ENCODE data around the gene FAM8A1. TPM values are rescaled to one million over a fixed set of nuclear protein-coding genes. Genes with fewer than 3 reads are reported as not detected.

FAM8A1 gene
- total and polyA plus RNA-seq, 2 of the 13 experiments (the other 11 are each of a cell fraction or from before 2014, with no cell fraction given), result 30.5 to 34.3 TPM

GRCh38 chr6:17584241-17584803 is 15.8 kb upstream of the FAM8A1 start (continued):
- TF ChIP-seq ZHX1 (CRISPR knock-in tag; IDR thresholded peaks at IDR 0.05; ENCODE audit: low read depth) (no peak), KAT2B (IDR thresholded peaks at IDR 0.05; ENCODE audit: borderline replicate concordance, low read depth, low read length) (no peak), ZNF709 (CRISPR knock-in tag; IDR thresholded peaks at IDR 0.05) (no peak), MAZ (IDR thresholded peaks at IDR 0.05; ENCODE audit: borderline replicate concordance, low read depth, low read length) (0 out of 2 replicates have a peak, but pooled peaks have one; percentile 21), MAZ (CRISPR knock-in tag; IDR thresholded peaks at IDR 0.05; ENCODE audit: low read depth) (no peak), ETS1 (CRISPR knock-in tag; IDR thresholded peaks at IDR 0.05) (no peak), ERF (CRISPR knock-in tag; IDR thresholded peaks at IDR 0.05) (peak; percentile 39; the same call in 1 of the 2 replicates), ZBTB25 (CRISPR knock-in tag; IDR thresholded peaks at IDR 0.05) (no peak), THAP11 (CRISPR knock-in tag; IDR thresholded peaks at IDR 0.05) (no peak), YEATS2 (CRISPR knock-in tag; IDR thresholded peaks at IDR 0.05; ENCODE audit: borderline replicate concordance) (no peak), GMEB1 (CRISPR knock-in tag; IDR thresholded peaks at IDR 0.05; ENCODE audit: borderline replicate concordance) (no peak), ZNF503 (CRISPR knock-in tag; IDR thresholded peaks at IDR 0.05) (no peak), XRCC5 (optimal IDR thresholded peaks at IDR 0.05; ENCODE audit: low read length) (no peak), ZNF234 (CRISPR knock-in tag; conservative IDR thresholded peaks at IDR 0.05) (no peak), NFIC (IDR thresholded peaks at IDR 0.05; ENCODE audit: low read length) (no peak), PRPF4 (IDR thresholded peaks at IDR 0.05; ENCODE audit: low read depth, low read length, poor library complexity, severe bottlenecking) (no peak)
- TF ChIP-seq, protein P1, sequence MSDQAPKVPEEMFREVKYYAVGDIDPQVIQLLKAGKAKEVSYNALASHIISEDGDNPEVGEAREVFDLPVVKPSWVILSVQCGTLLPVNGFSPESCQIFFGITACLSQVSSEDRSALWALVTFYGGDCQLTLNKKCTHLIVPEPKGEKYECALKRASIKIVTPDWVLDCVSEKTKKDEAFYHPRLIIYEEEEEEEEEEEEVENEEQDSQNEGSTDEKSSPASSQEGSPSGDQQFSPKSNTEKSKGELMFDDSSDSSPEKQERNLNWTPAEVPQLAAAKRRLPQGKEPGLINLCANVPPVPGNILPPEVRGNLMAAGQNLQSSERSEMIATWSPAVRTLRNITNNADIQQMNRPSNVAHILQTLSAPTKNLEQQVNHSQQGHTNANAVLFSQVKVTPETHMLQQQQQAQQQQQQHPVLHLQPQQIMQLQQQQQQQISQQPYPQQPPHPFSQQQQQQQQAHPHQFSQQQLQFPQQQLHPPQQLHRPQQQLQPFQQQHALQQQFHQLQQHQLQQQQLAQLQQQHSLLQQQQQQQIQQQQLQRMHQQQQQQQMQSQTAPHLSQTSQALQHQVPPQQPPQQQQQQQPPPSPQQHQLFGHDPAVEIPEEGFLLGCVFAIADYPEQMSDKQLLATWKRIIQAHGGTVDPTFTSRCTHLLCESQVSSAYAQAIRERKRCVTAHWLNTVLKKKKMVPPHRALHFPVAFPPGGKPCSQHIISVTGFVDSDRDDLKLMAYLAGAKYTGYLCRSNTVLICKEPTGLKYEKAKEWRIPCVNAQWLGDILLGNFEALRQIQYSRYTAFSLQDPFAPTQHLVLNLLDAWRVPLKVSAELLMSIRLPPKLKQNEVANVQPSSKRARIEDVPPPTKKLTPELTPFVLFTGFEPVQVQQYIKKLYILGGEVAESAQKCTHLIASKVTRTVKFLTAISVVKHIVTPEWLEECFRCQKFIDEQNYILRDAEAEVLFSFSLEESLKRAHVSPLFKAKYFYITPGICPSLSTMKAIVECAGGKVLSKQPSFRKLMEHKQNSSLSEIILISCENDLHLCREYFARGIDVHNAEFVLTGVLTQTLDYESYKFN (CRISPR knock-in tag; conservative IDR thresholded peaks at IDR 0.05), result no peak
